ENCODE data around the gene GFER. TPM values are rescaled to one million over a fixed set of nuclear protein-coding genes. Genes with fewer than 3 reads are reported as not detected.
A peak's percentile ranks its signal among the peaks of the same experiment; 100 is the strongest.
"Not testable (repeated sequence)": the region's sequence is repeated elsewhere in the genome, so short reads cannot be mapped to it uniquely, and the experiment has no call there.

GFER gene
- total RNA-seq, 1 donor from 2014 or later, result 30.0 TPM

DNA sequence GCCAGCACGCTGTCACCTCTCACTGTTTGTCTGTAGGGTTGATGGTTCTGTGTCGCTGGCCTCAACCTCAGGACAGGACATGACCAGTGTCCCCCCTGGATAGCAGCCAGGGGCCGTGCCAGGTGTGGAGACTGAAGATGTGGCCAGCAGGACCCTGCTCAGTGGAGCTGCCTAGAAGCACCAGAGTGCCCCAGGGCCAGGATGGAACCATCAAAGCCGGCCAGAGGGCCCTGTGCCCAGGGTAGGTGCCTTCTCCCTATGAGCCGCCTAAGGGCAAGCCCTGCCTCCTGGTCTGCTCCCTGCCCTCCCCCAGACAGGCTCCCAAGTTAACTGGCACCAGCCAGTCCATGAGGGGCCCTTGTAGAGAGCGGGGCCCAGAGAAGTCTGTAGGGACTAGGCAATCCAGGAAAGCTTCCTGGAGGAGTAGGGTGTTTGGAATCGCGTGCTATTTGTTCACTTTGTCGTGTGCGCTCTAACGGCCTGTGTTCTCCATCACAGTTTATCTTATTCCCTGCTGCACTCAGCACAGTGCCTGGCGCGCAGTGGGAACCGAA lies 25.2 kb upstream of the GFER start:
- no peak for DNase-seq (ENCODE audit: low spot score)
- TF ChIP-seq CTCF (IDR thresholded peaks at IDR 0.05; ENCODE audit: unreplicated experiment), result no peak
- peak overlapping the region; percentile 77 for H3K4me3 Mint-ChIP-seq (ENCODE audit: unreplicated experiment)
- no peak overlapping the region for H3K27ac Mint-ChIP-seq (ENCODE audit: unreplicated experiment)
- peaks cover 6% of the 10 kb centered on the region for H3K27me3 Mint-ChIP-seq (ENCODE audit: unreplicated experiment)
- H3K9me3 Mint-ChIP-seq (ENCODE audit: unreplicated experiment), result no peaks in the 10 kb centered on the region
- H3K4me1 Mint-ChIP-seq (ENCODE audit: unreplicated experiment), result peaks cover 18% of the 10 kb centered on the region
- H3K36me3 Mint-ChIP-seq (ENCODE audit: low read depth, unreplicated experiment), result peaks cover 20% of the 10 kb centered on the region

- DNase-seq (ENCODE audit: low spot score), result peak; percentile 96
- Mint-ChIP-seq H3K27me3 (ENCODE audit: unreplicated experiment) (peaks cover 6% of the 10 kb centered on the region), H3K4me3 (ENCODE audit: unreplicated experiment) (peak within 1 kb of the TSS; percentile 95), H3K27ac (ENCODE audit: unreplicated experiment) (no peak within 1 kb of the TSS), H3K9me3 (ENCODE audit: unreplicated experiment) (no peaks in the 10 kb centered on the region), H3K4me1 (ENCODE audit: unreplicated experiment) (peaks cover 22% of the 10 kb centered on the region), H3K36me3 (ENCODE audit: low read depth, unreplicated experiment) (peaks cover 21% of the 10 kb centered on the region)
- TF ChIP-seq CTCF (IDR thresholded peaks at IDR 0.05; ENCODE audit: unreplicated experiment), result peak; percentile 42
Observed at GRCh38 chr16:1959269-1960039, 24.5 kb upstream of the GFER start, which contains the start of gene NDUFB10. NDUFB10 (plus strand) TSS chr16:1959538; CDS start chr16:1959625, 87 bp downstream.

DNA sequence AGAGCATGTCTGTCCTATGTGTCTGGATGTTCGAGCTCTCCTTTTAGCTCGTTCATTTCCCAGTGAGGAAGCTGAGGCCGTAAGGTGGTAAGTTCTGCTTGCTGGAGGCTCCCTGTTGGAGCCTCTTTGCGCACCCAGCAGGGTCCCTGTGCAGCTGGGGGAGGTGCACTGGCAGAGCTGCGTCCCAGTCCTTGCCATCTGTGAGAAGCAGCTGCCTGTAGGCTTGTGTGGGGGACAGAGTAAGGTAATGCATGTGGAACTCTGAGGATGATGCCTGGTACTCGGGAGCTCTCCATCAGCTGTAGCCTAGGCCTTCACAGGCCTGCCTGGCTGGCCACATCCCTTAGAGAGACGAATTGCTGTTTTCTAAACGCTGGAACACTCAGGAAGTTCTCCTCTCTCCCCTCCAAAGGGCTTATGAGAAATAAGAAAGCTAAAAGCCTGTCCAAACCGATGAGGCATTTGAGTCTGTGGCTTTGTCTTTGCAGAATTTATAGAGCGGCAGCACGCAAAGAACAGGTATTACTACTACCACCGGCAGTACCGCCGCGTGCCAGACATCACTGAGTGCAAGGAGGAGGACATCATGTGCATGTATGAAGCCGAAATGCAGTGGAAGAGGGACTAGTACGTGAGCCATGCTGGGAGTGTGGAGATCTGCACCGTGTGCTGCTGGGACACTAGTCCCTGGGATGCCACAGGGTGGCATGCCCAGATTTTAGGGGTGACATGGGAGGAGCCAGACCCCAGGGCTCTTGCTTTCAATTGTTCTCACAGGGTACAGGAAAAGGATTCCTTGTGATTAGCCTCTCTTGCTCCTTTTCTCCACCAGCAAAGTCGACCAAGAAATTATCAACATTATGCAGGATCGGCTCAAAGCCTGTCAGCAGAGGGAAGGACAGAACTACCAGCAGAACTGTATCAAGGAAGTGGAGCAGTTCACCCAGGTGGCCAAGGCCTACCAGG lies 23.0 kb upstream of the GFER start:
- H3K4me3 Mint-ChIP-seq (ENCODE audit: unreplicated experiment), result peak overlapping the region; percentile 95
- peak overlapping the region; percentile 10 for H3K27ac Mint-ChIP-seq (ENCODE audit: unreplicated experiment)
- peaks cover 29% of the 10 kb centered on the region for H3K4me1 Mint-ChIP-seq (ENCODE audit: unreplicated experiment)
- peaks cover 21% of the 10 kb centered on the region for H3K36me3 Mint-ChIP-seq (ENCODE audit: low read depth, unreplicated experiment)
- H3K27me3 Mint-ChIP-seq (ENCODE audit: unreplicated experiment), result peaks cover 9% of the 10 kb centered on the region
- DNase-seq (ENCODE audit: low spot score), result no peak
- TF ChIP-seq CTCF (IDR thresholded peaks at IDR 0.05; ENCODE audit: unreplicated experiment), result no peak
- H3K9me3 Mint-ChIP-seq (ENCODE audit: unreplicated experiment), result no peaks in the 10 kb centered on the region

DNA sequence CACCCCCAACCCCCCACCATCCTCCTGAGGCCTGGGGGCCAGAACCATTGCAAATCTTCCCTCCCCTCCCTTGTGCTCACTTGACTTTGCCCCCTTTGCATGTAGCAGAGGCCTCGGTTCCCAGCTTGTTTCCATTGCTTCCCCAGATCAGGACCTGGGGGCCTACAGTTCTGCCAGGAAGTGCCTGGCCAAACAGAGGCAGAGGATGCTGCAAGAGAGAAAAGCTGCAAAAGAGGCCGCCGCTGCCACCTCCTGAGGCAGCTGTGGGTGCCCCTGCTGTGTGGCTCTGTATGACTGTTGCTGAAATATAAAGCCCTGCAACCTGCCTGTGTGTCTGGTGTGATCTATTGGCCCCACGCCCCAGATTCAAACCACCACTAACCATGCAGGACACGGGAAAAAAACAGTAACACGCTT lies 22.3 kb upstream of the GFER start:
- Mint-ChIP-seq H3K9me3 (ENCODE audit: unreplicated experiment) (no peaks in the 10 kb centered on the region), H3K4me1 (ENCODE audit: unreplicated experiment) (peaks cover 29% of the 10 kb centered on the region)
- no peak for DNase-seq (ENCODE audit: low spot score)

GRCh38 chr16:1962161-1963153 lies 21.5 kb upstream of the GFER start:
- not testable (repeated sequence) for H3K9me3 Mint-ChIP-seq (ENCODE audit: unreplicated experiment); H3K27me3 Mint-ChIP-seq (ENCODE audit: unreplicated experiment); DNase-seq (ENCODE audit: low spot score); H3K27ac Mint-ChIP-seq (ENCODE audit: unreplicated experiment)
- Mint-ChIP-seq H3K4me1 (ENCODE audit: unreplicated experiment) (peaks cover 29% of the 10 kb centered on the region), H3K36me3 (ENCODE audit: low read depth, unreplicated experiment) (peaks cover 21% of the 10 kb centered on the region), H3K4me3 (ENCODE audit: unreplicated experiment) (peak overlapping the region; percentile 95)

More for the DNA sequence above, 22.3 kb upstream of the GFER start:
- Mint-ChIP-seq H3K27ac (ENCODE audit: unreplicated experiment) (no peak overlapping the region), H3K4me3 (ENCODE audit: unreplicated experiment) (no peak overlapping the region), H3K36me3 (ENCODE audit: low read depth, unreplicated experiment) (peaks cover 21% of the 10 kb centered on the region), H3K27me3 (ENCODE audit: unreplicated experiment) (peaks cover 8% of the 10 kb centered on the region)
- no peak for TF ChIP-seq CTCF (IDR thresholded peaks at IDR 0.05; ENCODE audit: unreplicated experiment)
